ENCODE results near the gene PTPRG. TPM values are rescaled to one million over a fixed set of nuclear protein-coding genes. Genes with fewer than 3 reads are reported as not detected.

The PTPRG gene
- total and polyA plus RNA-seq, 2 of the 13 experiments (the other 11 are each of a cell fraction or from before 2014, with no cell fraction given): 8.0 to 25.3 TPM

GRCh38 chr3:61846488-61846887, 285.1 kb downstream of the PTPRG start:
- no peaks in the 10 kb centered on the region for H4K20me1 ChIP-seq (ENCODE audit: insufficient read depth, low read length)
- 96% methylated on average over 2 of the region's 2 CpGs for WGBS (ENCODE audit: low lambda C conversion rate)
- no peak for TF ChIP-seq KAT8 (CRISPR knock-in tag; IDR thresholded peaks at IDR 0.05)
- no peak overlapping the region for H3K4me2 ChIP-seq (ENCODE audit: low read depth, low read length)
- CTCF ChIA-PET (ENCODE audit: low intra/inter-chr PET ratio, low total read pairs): no interaction called here
- peaks cover 20% of the 10 kb centered on the region for H3K4me1 ChIP-seq (ENCODE audit: insufficient read depth, low read length)
- no peaks in the 10 kb centered on the region for H3K36me3 ChIP-seq (replicated peaks in 1 of 2; ENCODE audit: control insufficient read depth in 1 of 2, insufficient read depth in 2 of 2, low read length in 2 of 2)
- H3K9ac ChIP-seq (ENCODE audit: insufficient read depth, low read depth, low read length): no peak overlapping the region
- intact Hi-C loops (cut with micrococcal nuclease; ENCODE audit: unreplicated experiment): no loop called here
- no TSS peak for BruUV-seq (replicated peaks)
- no peak overlapping the region for H3K27ac ChIP-seq (ENCODE audit: extremely low read length, insufficient read depth, low read length)
- no peaks in the 10 kb centered on the region for H3K27me3 ChIP-seq (ENCODE audit: control insufficient read depth in 1 of 2, insufficient read depth in 2 of 2, low read length in 2 of 2)
- DNase-seq (ENCODE audit: low spot score) (no peak), ATAC-seq (no peak), FAIRE-seq (no peak)
- H3K9me3 ChIP-seq (ENCODE audit: low read length): no peaks in the 10 kb centered on the region
- H2AFZ ChIP-seq (ENCODE audit: low read length): no peak overlapping the region
- peaks cover 2% of the 10 kb centered on the region for H3K79me2 ChIP-seq (ENCODE audit: insufficient read depth, low read length)
- H3K4me3 ChIP-seq (replicated peaks in 1 of 3; ENCODE audit: insufficient read depth in 1 of 3, low read depth in 2 of 3, low read length in 3 of 3): no peak overlapping the region
- in situ Hi-C loops (cut with HindIII; ENCODE audit: extremely low pct_ligation_motif_present, low pct_unique_long_range_greater_than_20kb): no loop called here
- POLR2A ChIA-PET: no interaction called here

- ChIA-PET POLR2A (no interaction called here), CTCF (ENCODE audit: low intra/inter-chr PET ratio, low total read pairs) (no interaction called here)
- peak overlapping the region; percentile 28 for H3K27ac ChIP-seq (ENCODE audit: extremely low read length, insufficient read depth, low read length)
- ATAC-seq (peak; percentile 94), DNase-seq (ENCODE audit: low spot score) (peak; percentile 17), FAIRE-seq (peak; percentile 37)
- H3K4me3 ChIP-seq (replicated peaks in 1 of 3; ENCODE audit: insufficient read depth in 1 of 3, low read depth in 2 of 3, low read length in 3 of 3): no peak overlapping the region
- 0 out of 2 replicates have a peak overlapping the region, but pooled peaks have one; percentile 16 for H3K4me2 ChIP-seq (ENCODE audit: low read depth, low read length)
- H2AFZ ChIP-seq (ENCODE audit: low read length): no peak overlapping the region
- intact Hi-C loops (cut with micrococcal nuclease; ENCODE audit: unreplicated experiment) (no loop called here), in situ Hi-C loops (cut with HindIII; ENCODE audit: extremely low pct_ligation_motif_present, low pct_unique_long_range_greater_than_20kb) (no loop called here)
- no TSS peak for BruUV-seq (replicated peaks)
- H3K4me1 ChIP-seq (ENCODE audit: insufficient read depth, low read length): peaks cover 20% of the 10 kb centered on the region
- H4K20me1 ChIP-seq (ENCODE audit: insufficient read depth, low read length): no peaks in the 10 kb centered on the region
- H3K36me3 ChIP-seq (replicated peaks in 1 of 2; ENCODE audit: control insufficient read depth in 1 of 2, insufficient read depth in 2 of 2, low read length in 2 of 2): no peaks in the 10 kb centered on the region
- H3K27me3 ChIP-seq (ENCODE audit: control insufficient read depth in 1 of 2, insufficient read depth in 2 of 2, low read length in 2 of 2): no peaks in the 10 kb centered on the region
- 61% methylated on average over 6 of the region's 7 CpGs for WGBS (ENCODE audit: low lambda C conversion rate)
- H3K9ac ChIP-seq (ENCODE audit: insufficient read depth, low read depth, low read length): no peak overlapping the region
- H3K79me2 ChIP-seq (ENCODE audit: insufficient read depth, low read length): peaks cover 2% of the 10 kb centered on the region
- no peaks in the 10 kb centered on the region for H3K9me3 ChIP-seq (ENCODE audit: low read length)
- TF ChIP-seq HNF4A (CRISPR knock-in tag; IDR thresholded peaks at IDR 0.05) (peak; percentile 91), CERS6 (CRISPR knock-in tag; IDR thresholded peaks at IDR 0.05) (no peak), NR2C2 (CRISPR knock-in tag; IDR thresholded peaks at IDR 0.05; ENCODE audit: borderline replicate concordance) (peak; percentile 18; the same call in 1 of the 2 replicates), ZNF414 (CRISPR knock-in tag; IDR thresholded peaks at IDR 0.05) (0 out of 2 replicates have a peak, but pooled peaks have one; percentile 42), ZNF501 (CRISPR knock-in tag; IDR thresholded peaks at IDR 0.05) (0 out of 2 replicates have a peak, but pooled peaks have one; percentile 29), ARHGAP35 (CRISPR knock-in tag; IDR thresholded peaks at IDR 0.05; ENCODE audit: borderline replicate concordance) (no peak), NCOR1 (IDR thresholded peaks at IDR 0.05; ENCODE audit: borderline replicate concordance, low read length) (peak; percentile 56; the same call in 1 of the 2 replicates), LCORL (IDR thresholded peaks at IDR 0.05) (no peak), LCORL (CRISPR knock-in tag; IDR thresholded peaks at IDR 0.05) (0 out of 2 replicates have a peak, but pooled peaks have one; percentile 60), RXRA (CRISPR knock-in tag; IDR thresholded peaks at IDR 0.05) (0 out of 2 replicates have a peak, but pooled peaks have one; percentile 16), MTA1 (CRISPR knock-in tag; IDR thresholded peaks at IDR 0.05; ENCODE audit: borderline replicate concordance) (peak; percentile 62; the same call in 1 of the 2 replicates), ZNF670 (CRISPR knock-in tag; IDR thresholded peaks at IDR 0.05; ENCODE audit: borderline replicate concordance) (peak; percentile 55; the same call in 1 of the 2 replicates), ZNF629 (CRISPR knock-in tag; conservative IDR thresholded peaks at IDR 0.05) (peak; percentile 52; the same call in 1 of the 2 replicates), PITX1 (CRISPR knock-in tag; IDR thresholded peaks at IDR 0.05) (0 out of 2 replicates have a peak, but pooled peaks have one; percentile 19)
These were observed 286.6 kb downstream of the PTPRG start for GRCh38 chr3:61847784-61848462.

All from HepG2 (cell line).